VCaP (cell line): ENCODE data around the gene RAB25.

Source experiments
- H3K27ac ChIP-seq: fragments of 450-650 bp; 2 replicates; pipeline ENCODE4 v1.5.1; 2017
- TF ChIP-seq, protein P1 (sequence below): fragments of 450-650 bp; conservative IDR thresholded peaks from 2 replicates; pipeline ENCODE4 v1.5.1; 2017; ENCODE audit warnings: mild to moderate bottlenecking, moderate library complexity

RAB25 gene

GRCh38 chr1:156075775-156076204 lies 14.8 kb downstream of the RAB25 start:
- no peak overlapping the region for H3K27ac ChIP-seq
- TF ChIP-seq, protein P1, sequence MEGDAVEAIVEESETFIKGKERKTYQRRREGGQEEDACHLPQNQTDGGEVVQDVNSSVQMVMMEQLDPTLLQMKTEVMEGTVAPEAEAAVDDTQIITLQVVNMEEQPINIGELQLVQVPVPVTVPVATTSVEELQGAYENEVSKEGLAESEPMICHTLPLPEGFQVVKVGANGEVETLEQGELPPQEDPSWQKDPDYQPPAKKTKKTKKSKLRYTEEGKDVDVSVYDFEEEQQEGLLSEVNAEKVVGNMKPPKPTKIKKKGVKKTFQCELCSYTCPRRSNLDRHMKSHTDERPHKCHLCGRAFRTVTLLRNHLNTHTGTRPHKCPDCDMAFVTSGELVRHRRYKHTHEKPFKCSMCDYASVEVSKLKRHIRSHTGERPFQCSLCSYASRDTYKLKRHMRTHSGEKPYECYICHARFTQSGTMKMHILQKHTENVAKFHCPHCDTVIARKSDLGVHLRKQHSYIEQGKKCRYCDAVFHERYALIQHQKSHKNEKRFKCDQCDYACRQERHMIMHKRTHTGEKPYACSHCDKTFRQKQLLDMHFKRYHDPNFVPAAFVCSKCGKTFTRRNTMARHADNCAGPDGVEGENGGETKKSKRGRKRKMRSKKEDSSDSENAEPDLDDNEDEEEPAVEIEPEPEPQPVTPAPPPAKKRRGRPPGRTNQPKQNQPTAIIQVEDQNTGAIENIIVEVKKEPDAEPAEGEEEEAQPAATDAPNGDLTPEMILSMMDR, result no peak

GRCh38 chr1:156076609-156077429 lies 15.9 kb downstream of the RAB25 start:
- TF ChIP-seq, protein P1, result no peak
- H3K27ac ChIP-seq, result no peak overlapping the region

DNA sequence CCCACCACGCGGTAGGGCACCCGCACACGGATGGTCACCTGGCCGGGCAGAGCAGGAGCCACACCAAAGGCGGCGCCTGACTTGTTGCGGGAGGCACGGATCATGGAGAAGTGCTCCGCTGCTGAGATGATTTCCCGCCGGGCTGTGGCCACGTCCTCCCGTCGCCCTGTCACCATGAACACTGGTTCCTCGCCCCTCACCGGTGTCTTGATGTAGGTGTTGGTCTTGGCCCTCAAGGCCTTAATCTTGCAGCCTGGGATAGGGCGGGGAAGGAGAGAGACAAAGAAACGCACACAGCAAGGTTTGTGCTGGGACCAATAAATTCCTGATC lies 16.4 kb downstream of the RAB25 start:
- no peak overlapping the region for H3K27ac ChIP-seq
- TF ChIP-seq, protein P1, result no peak

- no peak overlapping the region for H3K27ac ChIP-seq
- TF ChIP-seq, protein P1, result no peak
Observed at GRCh38 chr1:156078728-156079127, 17.8 kb downstream of the RAB25 start.

- TF ChIP-seq, protein P1, result no peak
- H3K27ac ChIP-seq, result no peak overlapping the region
Observed at GRCh38 chr1:156079762-156080161, 18.8 kb downstream of the RAB25 start.

DNA sequence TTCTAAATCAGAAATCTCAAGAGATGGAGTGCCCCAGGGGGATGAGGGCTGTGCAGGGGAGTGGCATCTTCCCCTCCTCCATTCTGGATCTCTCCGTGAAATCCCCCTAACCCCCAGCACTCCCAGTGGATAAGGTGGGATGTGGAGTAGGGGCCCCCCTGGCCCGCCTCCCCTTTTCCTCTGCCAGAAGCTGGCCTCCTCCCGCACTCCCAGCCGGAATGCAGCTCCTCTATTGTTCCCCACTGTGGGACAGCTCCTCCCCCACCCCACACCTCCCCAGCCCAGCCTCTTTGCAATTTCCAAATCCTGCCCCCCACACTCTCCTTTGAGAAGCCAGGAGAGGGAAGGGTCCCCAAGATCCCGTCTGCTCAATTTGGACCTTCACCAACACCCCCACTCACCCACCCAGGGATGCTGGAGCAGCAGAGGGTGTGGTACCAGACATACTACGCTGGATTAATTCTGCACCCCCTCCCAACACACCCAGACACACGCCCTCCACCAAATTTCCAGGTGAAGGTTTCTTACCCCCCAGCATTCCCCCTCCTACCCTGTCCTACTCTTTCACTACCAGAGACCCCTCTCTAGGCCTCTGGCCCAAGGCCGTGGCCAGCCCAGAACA lies 19.4 kb downstream of the RAB25 start:
- TF ChIP-seq, protein P1, result no peak
- peak overlapping the region; percentile 66; the same call in 1 of the 2 replicates for H3K27ac ChIP-seq

GRCh38 chr1:156080863-156081179 lies 19.9 kb downstream of the RAB25 start:
- H3K27ac ChIP-seq, result peak overlapping the region; percentile 66; the same call in 1 of the 2 replicates
- TF ChIP-seq, protein P1, result no peak
